Measurements from ENCODE around the gene TMEM267. TPM values are rescaled to one million over a fixed set of nuclear protein-coding genes. Genes with fewer than 3 reads are reported as not detected.

Gene TMEM267
- total RNA-seq, 1 experiment from 2014 or later = 17.5 TPM

GRCh38 chr5:43421450-43422133 lies 62.1 kb downstream of the TMEM267 start:
- H3K4me2 ChIP-seq (ENCODE audit: low read length) = no peak overlapping the region
- TF ChIP-seq RAD21 (IDR thresholded peaks at IDR 0.05; ENCODE audit: low read depth) (no peak), POLR2A (IDR thresholded peaks at IDR 0.05; ENCODE audit: borderline replicate concordance, extremely low read depth, insufficient read depth, insufficient read length) (no peak), ZFX (IDR thresholded peaks at IDR 0.05) (no peak), ZNF274 (IDR thresholded peaks at IDR 0.05; ENCODE audit: low read depth, low read length) (no peak), EZH2 (IDR thresholded peaks at IDR 0.05) (no peak), EZH2phosphoT487 (IDR thresholded peaks at IDR 0.05; ENCODE audit: borderline replicate concordance) (no peak), CEBPB (IDR thresholded peaks at IDR 0.05; ENCODE audit: low read depth) (no peak), ZBTB33 (IDR thresholded peaks at IDR 0.05; ENCODE audit: extremely low read depth, insufficient replicate concordance, low read length) (no peak), POLR2AphosphoS5 (IDR thresholded peaks at IDR 0.05; ENCODE audit: low read depth, low read length) (no peak), YY1 (IDR thresholded peaks at IDR 0.05; ENCODE audit: extremely low read depth, insufficient replicate concordance, low read depth, low read length) (no peak), SIN3A (IDR thresholded peaks at IDR 0.05; ENCODE audit: low read depth) (no peak), EGR1 (IDR thresholded peaks at IDR 0.05; ENCODE audit: low read depth) (no peak), CBX3 (IDR thresholded peaks at IDR 0.05; ENCODE audit: low read depth) (no peak), MAX (IDR thresholded peaks at IDR 0.05) (no peak), CTCF (IDR thresholded peaks at IDR 0.05 in 2 of 3, conservative IDR thresholded peaks at IDR 0.05 in 1 of 3; ENCODE audit: borderline replicate concordance in 1 of 3, insufficient read depth in 1 of 3, low read depth in 2 of 3, low read length in 2 of 3) (no peak)
- DNase-seq (ENCODE audit: low read depth, low spot score) (no peak), ATAC-seq (no peak)
- no peaks in the 10 kb centered on the region for H3K36me3 ChIP-seq (ENCODE audit: control insufficient read depth in 1 of 2, insufficient read depth in 2 of 2, low read length in 2 of 2)
- H3K27ac ChIP-seq (ENCODE audit: low read depth, low read length) = no peak overlapping the region
- RAD21 ChIA-PET (ENCODE audit: low non-redundant PET in 1 of 2, low total read pairs in 2 of 2, uncharacterized antibody in 2 of 2, unreplicated experiment in 2 of 2) = no interaction called here
- intact Hi-C loops (cut with micrococcal nuclease) = no loop called here
- POLR2A ChIA-PET = no interaction called here
- H3K79me2 ChIP-seq (ENCODE audit: insufficient read depth, low read length) = no peaks in the 10 kb centered on the region
- H3K27me3 ChIP-seq (ENCODE audit: insufficient read depth, low read length) = no peaks in the 10 kb centered on the region
- no peaks in the 10 kb centered on the region for H4K20me1 ChIP-seq (ENCODE audit: insufficient read depth)
- no peaks in the 10 kb centered on the region for H3K9me2 ChIP-seq (ENCODE audit: insufficient read depth)
- no TSS peak for BruUV-seq (replicated peaks)
- no peaks in the 10 kb centered on the region for H3K9me3 ChIP-seq (ENCODE audit: control insufficient read depth in 1 of 2, insufficient read depth in 1 of 2, low read depth in 1 of 2, low read length in 2 of 2)
- H2AFZ ChIP-seq (ENCODE audit: low read depth, low read length, poor library complexity, severe bottlenecking) = no peak overlapping the region
- CTCF ChIA-PET = no interaction called here
- no peak overlapping the region for H3K4me3 ChIP-seq (replicated peaks in 1 of 2; ENCODE audit: low read depth in 1 of 2, low read length in 2 of 2)
- peaks cover 7 to 10% of the 10 kb centered on the region in 2 experiments for H3K4me1 ChIP-seq (ENCODE audit: control insufficient read depth in 1 of 2, insufficient read depth in 2 of 2, low read length in 2 of 2)
- no peak overlapping the region for H3K9ac ChIP-seq (ENCODE audit: low read length)

Measured in HCT116 (cell line).